Dermis blood vessel endothelial cell (primary cell): ENCODE results near the gene MBOAT7. TPM values are rescaled to one million over a fixed set of nuclear protein-coding genes. Genes with fewer than 3 reads are reported as not detected.

Experiments used
- DNase-seq: peaks from one replicate; pipeline ENCODE4 v3.0.0; 2010
- total RNA-seq: library from RNA; depleted of rRNA; stranded (reverse); fragments of >200 nt; gene quantifications from 2 replicates; pipeline ENCODE4 v1.2.3, GENCODE V29; 2014

MBOAT7 gene
- total RNA-seq, 1 donor from 2014 or later: 33.5 TPM

GRCh38 chr19:54160182-54160811, 29.1 kb downstream of the MBOAT7 start:
- peak; percentile 43 for DNase-seq

- peak; percentile 100 for DNase-seq
Observed at GRCh38 chr19:54159352-54160181, 29.8 kb downstream of the MBOAT7 start, which contains the start of gene LENG1. Gene LENG1 (minus strand): TSS chr19:54159721. CDS start chr19:54159695, 26 bp downstream.

GRCh38 chr19:54158812-54159351, 30.5 kb downstream of the MBOAT7 start:
- no peak for DNase-seq

- no peak for DNase-seq
Observed at GRCh38 chr19:54156953-54157352, 32.4 kb downstream of the MBOAT7 start.

GRCh38 chr19:54156490-54156889, 32.9 kb downstream of the MBOAT7 start:
- DNase-seq: no peak

- peak; percentile 26 for DNase-seq
Observed at GRCh38 chr19:54155694-54156093, 33.7 kb downstream of the MBOAT7 start.

GRCh38 chr19:54154603-54155345, 34.6 kb downstream of the MBOAT7 start:
- DNase-seq: peak; percentile 30

GRCh38 chr19:54153731-54154326, 35.6 kb downstream of the MBOAT7 start:
- DNase-seq: no peak

GRCh38 chr19:54152878-54153524, 36.4 kb downstream of the MBOAT7 start:
- DNase-seq: no peak

- no peak for DNase-seq
Observed at GRCh38 chr19:54152267-54152666, 37.1 kb downstream of the MBOAT7 start.

GRCh38 chr19:54151362-54152035, 37.9 kb downstream of the MBOAT7 start:
- DNase-seq: no peak

GRCh38 chr19:54149021-54149812, 40.2 kb downstream of the MBOAT7 start:
- DNase-seq: peak; percentile 94

GRCh38 chr19:54148158-54148557, 41.2 kb downstream of the MBOAT7 start:
- peak; percentile 28 for DNase-seq

GRCh38 chr19:54147676-54148075, 41.7 kb downstream of the MBOAT7 start:
- no peak for DNase-seq

GRCh38 chr19:54145541-54146158, 43.7 kb downstream of the MBOAT7 start:
- DNase-seq: no peak

- DNase-seq: no peak
Observed at GRCh38 chr19:54142166-54142780, 47.1 kb downstream of the MBOAT7 start.

GRCh38 chr19:54141356-54141755, 48.0 kb downstream of the MBOAT7 start:
- DNase-seq: no peak

- DNase-seq: no peak
Observed at GRCh38 chr19:54138489-54139256, 50.7 kb downstream of the MBOAT7 start.
